PC-9 (cell line): Measurements from ENCODE around the gene EFHC1. TPM values are rescaled to one million over a fixed set of nuclear protein-coding genes. Genes with fewer than 3 reads are reported as not detected.

Experiments
- BruUV-seq: library from RNA; stranded (reverse); fragments of 400-500 nt; replicated peaks from 2 replicates; lab custom pipeline; 2021; lab: Mats Ljungman, UMichigan
- CTCF ChIA-PET: fragments of 300-600 bp; sonication (Branson Sonifier 250); formaldehyde crosslinking; loops from one replicate; lab custom pipeline; 2022; ENCODE audit warnings: antibody characterized with exemption; lab: Charles Lee
- POLR2A ChIA-PET: fragments of 300-600 bp; sonication (Branson Sonifier 250); formaldehyde crosslinking; loops from one replicate; lab custom pipeline; 2022; ENCODE audit warnings: antibody characterized with exemption; ENCODE audit not compliant: unreplicated experiment; lab: Charles Lee
- DNase-seq, 2 experiments: peaks; one replicate each; pipeline versions ENCODE4 v3.0.0 to v3.0.0-alpha.2; 2015 to 2022; ENCODE audit warnings: mixed read lengths in 1 of 2
- H2AFZ ChIP-seq: fragments of 200-600 bp; sonication (generic); 2 replicates; pipeline ENCODE4 v1.8.1; 2017; ENCODE audit warnings: antibody characterized with exemption
- H3F3A ChIP-seq: fragments of 200-600 bp; sonication (generic); 2 replicates; pipeline ENCODE4 v1.8.1; 2017; ENCODE audit warnings: antibody characterized with exemption, mild to moderate bottlenecking, low read depth; ENCODE audit not compliant: insufficient read depth
- H3K27ac ChIP-seq: fragments of 200-600 bp; sonication (generic); 2 replicates; pipeline ENCODE4 v1.6.1; 2016; ENCODE audit warnings: mixed run types
- H3K27me3 ChIP-seq: fragments of 200-600 bp; sonication (generic); 2 replicates; pipeline ENCODE4 v1.6.1; 2016; ENCODE audit warnings: low read depth, mixed run types; ENCODE audit not compliant: insufficient read depth
- H3K36me3 ChIP-seq: fragments of 200-600 bp; sonication (generic); 2 replicates; pipeline ENCODE4 v1.6.1; 2016; ENCODE audit warnings: low read depth, mixed run types
- H3K4me1 ChIP-seq: fragments of 200-600 bp; sonication (generic); replicated peaks from 2 replicates; pipeline ENCODE4 v1.6.1; 2016; ENCODE audit warnings: mixed run types; ENCODE audit not compliant: insufficient read depth
- H3K4me2 ChIP-seq: fragments of 200-600 bp; sonication (generic); 2 replicates; pipeline ENCODE4 v1.6.1; 2017; ENCODE audit warnings: mixed run types
- H3K4me3 ChIP-seq: fragments of 200-600 bp; sonication (generic); 2 replicates; pipeline ENCODE4 v1.6.1; 2016; ENCODE audit warnings: mixed run types
- H3K79me2 ChIP-seq: fragments of 200-600 bp; sonication (generic); 2 replicates; pipeline ENCODE4 v1.6.1; 2017; ENCODE audit warnings: low read depth, mixed run types
- H3K9me2 ChIP-seq: fragments of 200-600 bp; sonication (generic); 2 replicates; pipeline ENCODE4 v1.8.1; 2017; ENCODE audit warnings: mild to moderate bottlenecking; ENCODE audit not compliant: insufficient read depth
- H3K9me3 ChIP-seq: fragments of 200-600 bp; sonication (generic); 2 replicates; pipeline ENCODE4 v1.8.1; 2016; ENCODE audit warnings: low read depth; ENCODE audit not compliant: insufficient read depth
- H4K20me1 ChIP-seq: fragments of 200-600 bp; sonication (generic); 2 replicates; pipeline ENCODE4 v1.8.1; 2017; ENCODE audit not compliant: insufficient read depth
- CTCF ChIP-seq: fragments of 200-600 bp; sonication (generic); conservative IDR thresholded peaks from 2 replicates; pipeline ENCODE4 v1.6.1; 2017; ENCODE audit warnings: mixed run types, antibody characterized with exemption, mild to moderate bottlenecking, moderate library complexity
- EZH2 ChIP-seq: fragments of 200-600 bp; sonication (generic); IDR thresholded peaks from 2 replicates; pipeline ENCODE4 v1.8.0; 2017; ENCODE audit warnings: antibody characterized with exemption, low read depth
- intact Hi-C: fragments of 100-400 bp; cut with micrococcal nuclease; formaldehyde crosslinking; loops from one replicate; pipeline ENCODE4 v1.10.0; 2022; ENCODE audit not compliant: unreplicated experiment
- total RNA-seq: library from RNA; stranded (reverse); gene quantifications from 2 replicates; pipeline ENCODE4 v1.2.3, GENCODE V29; 2021

The EFHC1 gene
- total RNA-seq, 1 experiment from 2014 or later, result 45.0 TPM

GRCh38 chr6:52496631-52497030 is 76.5 kb downstream of the EFHC1 start:
- Histone ChIP-seq H3K4me1 (no peaks in the 10 kb centered on the region), H3K27me3 (no peaks in the 10 kb centered on the region), H3K4me3 (no peak overlapping the region), H3K79me2 (no peaks in the 10 kb centered on the region), H3K9me3 (no peaks in the 10 kb centered on the region), H3K36me3 (no peaks in the 10 kb centered on the region), H4K20me1 (no peaks in the 10 kb centered on the region), H3F3A (no peaks in the 10 kb centered on the region), H3K27ac (no peak overlapping the region), H3K9me2 (no peaks in the 10 kb centered on the region), H3K4me2 (no peak overlapping the region), H2AFZ (no peak overlapping the region)
- BruUV-seq, result no TSS peak
- intact Hi-C loops, result no loop called here
- TF ChIP-seq CTCF, result no peak
- TF ChIP-seq EZH2, result no peak
- DNase-seq, result no peak
- CTCF ChIA-PET, result interaction anchor here (0.6 kb wide), 1 partner anchor 87 kb away, joined by 3 read pairs; no protein-coding TSS in a partner anchor
- POLR2A ChIA-PET, result no interaction called here

GRCh38 chr6:52497652-52498408 is 77.7 kb downstream of the EFHC1 start:
- Histone ChIP-seq H3K4me1 (peaks cover 10% of the 10 kb centered on the region), H3K36me3 (no peaks in the 10 kb centered on the region), H3K9me3 (no peaks in the 10 kb centered on the region), H3K4me2 (no peak overlapping the region), H3K27me3 (no peaks in the 10 kb centered on the region), H2AFZ (no peak overlapping the region), H3K9me2 (no peaks in the 10 kb centered on the region), H3F3A (peaks cover 10% of the 10 kb centered on the region), H3K4me3 (no peak overlapping the region), H3K27ac (no peak overlapping the region), H4K20me1 (no peaks in the 10 kb centered on the region), H3K79me2 (no peaks in the 10 kb centered on the region)
- BruUV-seq, result no TSS peak
- DNase-seq, result no peak
- POLR2A ChIA-PET, result no interaction called here
- TF ChIP-seq CTCF (no peak), EZH2 (no peak)
- CTCF ChIA-PET, result no interaction called here
- intact Hi-C loops, result no loop called here

GRCh38 chr6:52498538-52499017 is 78.4 kb downstream of the EFHC1 start:
- DNase-seq, result no peak
- no peaks in the 10 kb centered on the region for H3K27me3 ChIP-seq
- H3K27ac ChIP-seq, result no peak overlapping the region
- peaks cover 17% of the 10 kb centered on the region for H3F3A ChIP-seq
- peaks cover 7% of the 10 kb centered on the region; the same call in 1 of the 2 replicates for H4K20me1 ChIP-seq
- ChIA-PET CTCF (no interaction called here), POLR2A (no interaction called here)
- TF ChIP-seq CTCF, result no peak
- TF ChIP-seq EZH2, result no peak
- intact Hi-C loops, result no loop called here
- no peak overlapping the region for H3K4me3 ChIP-seq
- H3K9me2 ChIP-seq, result no peaks in the 10 kb centered on the region
- H3K4me2 ChIP-seq, result no peak overlapping the region
- no peaks in the 10 kb centered on the region for H3K9me3 ChIP-seq
- H3K4me1 ChIP-seq, result peaks cover 18% of the 10 kb centered on the region
- H3K36me3 ChIP-seq, result no peaks in the 10 kb centered on the region
- H2AFZ ChIP-seq, result no peak overlapping the region
- no TSS peak for BruUV-seq
- no peaks in the 10 kb centered on the region for H3K79me2 ChIP-seq
